Activated CD8-positive, alpha-beta memory T cell treated with anti-CD3 and anti-CD28 coated beads for 4 hours (primary cell): ENCODE measurements around the gene EPHB1.
"Not testable (repeated sequence)": the region's sequence is repeated elsewhere in the genome, so short reads cannot be mapped to it uniquely, and the experiment has no call there.

Experiments used
- DNase-seq, 2 donors: peaks; one replicate each; pipeline ENCODE4 v3.0.0-alpha.2; 2020; ENCODE audit warnings: low read depth in 2 of 2

Gene EPHB1

DNA sequence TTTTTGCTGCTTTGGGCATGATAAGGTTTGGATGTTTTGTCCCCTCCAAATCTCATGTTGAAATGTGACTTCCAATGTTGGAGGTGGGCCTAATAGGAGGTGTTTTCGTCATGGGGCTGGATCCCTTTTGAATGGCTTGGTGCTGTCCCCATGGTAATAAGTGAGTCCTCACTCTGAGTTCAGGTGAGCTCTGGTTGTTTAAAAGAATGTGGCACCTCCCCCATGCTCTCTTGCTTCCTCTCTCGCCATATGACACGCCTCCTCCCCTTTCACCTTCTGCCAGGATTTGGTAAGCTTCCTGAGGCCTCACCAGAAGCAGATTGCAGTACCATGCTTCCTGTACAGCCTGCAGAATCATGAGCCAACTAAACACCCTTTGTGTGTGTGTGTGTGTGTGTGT is 255.5 kb downstream of the EPHB1 start:
- no peak for DNase-seq

DNA sequence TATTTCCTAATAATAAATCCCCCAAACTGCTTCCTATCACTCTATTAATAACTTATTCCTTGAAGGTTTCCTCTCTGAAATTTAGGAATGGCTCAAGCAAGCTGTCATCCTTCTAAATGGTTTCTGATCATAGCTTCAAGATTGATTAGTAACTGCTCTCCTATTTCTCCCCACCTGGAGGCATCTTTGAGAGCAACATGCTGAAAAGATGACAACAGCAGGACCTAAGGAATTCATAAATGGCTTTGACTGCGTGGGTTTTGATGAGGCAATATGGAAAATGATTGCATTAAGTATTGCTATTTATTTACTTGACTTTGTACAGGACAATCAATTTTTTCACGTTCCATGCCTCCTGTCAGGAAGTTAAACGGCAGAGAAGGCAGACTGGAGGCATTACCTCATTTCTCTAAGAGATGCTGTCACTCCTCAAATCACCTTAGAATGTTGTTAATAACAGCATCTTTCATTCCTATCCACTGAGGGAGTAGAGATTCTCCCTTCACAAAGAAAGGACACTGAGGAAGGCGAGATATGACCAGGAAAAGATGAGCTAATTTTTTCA is 256.4 kb downstream of the EPHB1 start:
- DNase-seq: no peak

DNA sequence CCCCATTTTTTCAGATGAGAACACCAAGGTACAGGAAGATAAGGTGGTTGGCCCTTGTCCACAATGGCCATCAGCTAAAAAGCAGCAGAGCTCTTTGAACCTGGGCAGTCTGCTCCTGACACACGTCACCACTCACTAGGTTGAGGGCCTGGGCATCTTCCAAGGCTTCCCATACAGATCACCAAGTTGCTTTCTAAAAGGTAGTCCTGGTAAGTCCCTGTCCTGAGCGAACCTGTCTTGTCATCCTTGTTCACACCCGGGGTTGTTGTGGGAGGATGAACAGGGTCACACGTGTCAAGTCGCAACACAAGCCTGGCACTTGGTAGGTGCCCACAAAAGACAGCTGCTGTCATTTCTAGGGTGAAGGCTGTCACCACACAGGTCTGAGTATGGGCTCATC is 260.4 kb downstream of the EPHB1 start:
- DNase-seq: no peak

DNA sequence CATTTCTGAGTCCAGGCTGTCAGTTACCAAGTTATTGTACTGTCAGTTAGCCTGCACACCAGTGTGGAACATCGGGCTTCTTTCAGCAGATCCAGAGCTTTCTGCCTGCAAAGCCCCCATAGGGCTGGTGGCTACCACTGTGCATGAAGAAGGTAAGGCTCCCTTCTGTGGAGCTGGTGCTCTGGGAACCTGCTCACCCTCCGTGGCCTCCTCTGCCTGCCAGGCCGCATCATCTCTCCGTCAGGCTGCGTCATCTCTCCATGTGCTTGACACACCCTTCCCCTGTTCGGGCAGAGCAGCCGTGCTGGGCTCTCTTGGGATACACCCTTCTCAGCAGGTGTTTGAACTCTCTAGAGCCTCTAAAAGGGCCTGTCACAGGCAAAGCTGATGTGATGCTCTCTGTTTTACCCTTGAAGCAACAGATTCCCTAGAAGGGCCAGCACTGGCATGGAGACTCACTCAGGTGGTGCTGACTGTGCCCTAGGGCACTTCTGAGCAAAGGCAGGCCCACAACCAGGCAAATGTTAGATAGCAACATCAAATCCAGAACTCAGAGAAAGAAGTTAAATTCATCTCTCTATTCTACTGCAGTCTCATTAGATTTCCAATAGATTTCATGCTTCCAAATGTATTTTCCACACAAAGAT is 261.1 kb downstream of the EPHB1 start:
- no peak for DNase-seq

DNA sequence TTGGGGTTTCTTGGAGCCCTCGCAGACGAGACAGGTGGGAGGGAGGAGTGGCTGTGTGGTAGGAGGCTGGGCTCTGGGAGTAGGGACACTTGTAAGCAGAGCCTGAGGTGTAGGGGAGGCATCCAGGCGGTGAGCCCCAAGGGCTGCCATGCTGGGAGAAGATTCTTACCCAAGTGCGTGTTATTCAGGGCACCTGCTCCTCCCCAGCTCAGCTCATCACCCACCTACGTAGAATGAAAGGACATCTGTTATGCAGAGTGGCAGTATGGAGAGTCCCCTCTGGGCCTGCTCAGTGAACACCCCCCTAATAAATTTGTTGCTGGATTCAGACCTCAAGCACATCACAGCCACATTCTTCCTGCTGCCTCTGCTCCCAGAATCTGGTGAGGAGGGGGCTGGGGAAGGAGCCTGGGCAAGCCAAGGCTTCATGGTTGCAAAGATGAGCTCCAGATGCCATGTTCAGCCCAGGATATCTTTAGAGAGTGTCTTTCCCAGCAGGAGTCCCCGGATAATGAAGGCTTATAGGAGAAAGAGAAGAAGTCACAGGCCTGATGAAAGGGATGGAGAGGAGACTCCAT is 261.8 kb downstream of the EPHB1 start:
- DNase-seq: no peak

DNA sequence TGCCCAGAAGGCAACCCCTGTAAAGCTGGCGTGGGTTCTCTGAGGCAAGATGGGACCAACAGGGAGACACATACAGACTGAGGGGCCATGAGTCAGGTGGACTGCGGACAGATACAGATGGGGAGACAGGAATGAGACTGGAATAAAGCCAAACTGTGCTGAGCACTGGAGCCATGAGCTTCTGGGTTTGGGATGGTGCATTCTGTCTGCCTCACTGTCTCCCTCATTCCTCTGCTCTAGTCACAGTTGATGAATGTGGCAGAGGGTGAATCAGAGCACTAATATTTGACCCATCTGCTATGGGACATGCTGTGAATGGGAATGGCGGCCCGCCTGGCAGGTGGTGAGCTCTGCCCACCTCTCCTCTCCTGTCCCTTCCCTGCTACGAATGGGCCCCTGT is 262.9 kb downstream of the EPHB1 start:
- no peak for DNase-seq

DNA sequence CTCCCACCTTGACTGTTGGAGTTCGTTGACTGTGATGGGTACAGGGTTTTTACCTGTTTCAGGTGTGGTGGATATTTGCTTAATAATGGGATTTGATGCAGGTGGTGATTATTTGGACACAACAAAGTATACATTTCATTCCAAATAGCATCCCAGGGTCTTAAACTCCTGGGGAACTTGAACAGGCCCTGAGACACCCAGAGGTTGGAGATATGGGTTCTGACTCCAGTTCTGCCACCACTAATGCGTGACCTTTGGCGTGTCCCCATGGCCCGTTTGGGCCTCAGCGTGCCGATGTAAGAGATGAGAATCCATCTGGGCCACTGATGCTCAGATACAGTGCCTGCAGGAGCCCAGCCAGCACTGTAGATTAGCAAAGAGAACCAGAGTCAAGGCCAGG is 264.5 kb downstream of the EPHB1 start:
- DNase-seq: no peak

DNA sequence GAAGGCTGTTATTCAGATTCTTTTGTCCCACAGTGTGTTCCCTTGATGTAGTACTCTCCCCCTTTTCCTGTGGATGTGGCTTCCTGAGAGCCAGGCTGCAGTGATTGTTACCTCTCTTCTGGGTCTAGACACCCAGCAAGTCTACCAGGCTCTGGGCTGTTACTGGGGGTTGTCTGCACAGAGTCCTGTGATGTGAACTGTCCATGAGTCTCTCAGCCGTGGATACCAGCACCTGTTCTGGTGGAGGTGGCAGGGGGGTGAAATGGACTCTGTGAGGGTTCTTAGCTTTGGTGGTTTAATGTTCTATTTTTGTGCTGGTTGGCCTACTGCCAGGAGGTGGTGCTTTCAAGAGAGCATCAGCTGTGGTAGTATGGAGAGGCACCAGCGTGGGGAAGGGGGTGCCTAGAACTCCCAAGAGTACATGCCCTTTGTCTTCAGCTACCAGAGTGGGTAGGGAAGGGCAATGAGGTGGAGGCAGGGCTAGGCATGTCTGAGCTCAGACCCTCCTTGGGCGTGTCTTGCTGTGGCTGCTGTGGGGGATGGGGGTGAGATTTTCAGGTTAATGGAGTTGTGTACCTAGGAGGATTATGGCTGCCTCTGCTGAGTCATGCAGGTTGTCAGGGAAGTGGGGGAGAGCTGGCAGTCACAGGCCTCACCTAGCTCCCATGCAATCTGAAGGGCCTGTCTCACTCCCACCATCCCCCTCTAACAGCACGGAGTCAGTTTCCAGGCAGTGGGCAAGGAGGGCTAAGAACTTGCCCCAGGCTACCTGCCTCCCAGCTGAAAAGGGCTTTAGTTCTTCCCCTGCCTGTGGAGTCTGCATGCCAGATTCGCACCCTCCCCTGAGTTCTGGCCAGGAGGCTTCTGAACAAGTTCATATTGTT is 272.0 kb downstream of the EPHB1 start:
- not testable (repeated sequence) for DNase-seq

DNA sequence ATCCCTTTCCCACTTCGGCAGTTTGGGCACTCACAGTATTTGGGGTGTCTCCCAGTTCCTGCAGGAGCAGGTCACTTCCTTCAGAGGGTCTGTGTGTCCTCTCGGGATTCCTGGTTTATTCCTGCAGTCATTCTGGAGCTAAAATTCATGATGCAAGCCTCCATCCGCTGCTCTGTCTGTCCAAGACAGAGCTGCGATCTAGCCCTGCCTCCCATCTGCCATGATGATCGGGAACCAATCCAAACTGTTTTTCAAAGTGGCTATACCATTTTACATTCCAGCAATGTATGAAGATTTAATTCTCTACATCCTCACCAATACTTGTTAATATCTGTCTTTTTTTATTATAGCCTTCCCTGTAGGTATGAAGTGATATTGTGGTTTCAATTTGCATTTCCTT is 273.0 kb downstream of the EPHB1 start:
- no peak for DNase-seq

DNA sequence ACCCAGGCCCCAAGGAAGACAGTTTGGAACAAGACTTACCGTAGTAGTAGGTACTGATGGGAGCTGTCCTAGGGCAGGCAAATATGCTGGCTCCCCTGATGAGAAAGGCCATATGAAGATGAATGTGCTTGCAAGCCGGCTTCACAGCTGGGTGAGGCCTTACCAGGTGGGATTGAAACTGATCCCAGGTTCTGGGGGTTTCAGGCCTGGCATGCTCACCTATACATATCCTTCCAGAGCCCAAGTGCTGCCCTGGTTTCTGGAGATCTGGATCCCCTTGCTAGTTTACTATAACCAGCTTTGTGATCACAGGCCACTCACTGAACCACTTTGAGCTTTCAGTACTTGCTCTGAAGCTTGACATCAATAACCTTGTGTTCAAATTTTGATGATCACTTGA is 274.3 kb downstream of the EPHB1 start:
- DNase-seq: no peak

DNA sequence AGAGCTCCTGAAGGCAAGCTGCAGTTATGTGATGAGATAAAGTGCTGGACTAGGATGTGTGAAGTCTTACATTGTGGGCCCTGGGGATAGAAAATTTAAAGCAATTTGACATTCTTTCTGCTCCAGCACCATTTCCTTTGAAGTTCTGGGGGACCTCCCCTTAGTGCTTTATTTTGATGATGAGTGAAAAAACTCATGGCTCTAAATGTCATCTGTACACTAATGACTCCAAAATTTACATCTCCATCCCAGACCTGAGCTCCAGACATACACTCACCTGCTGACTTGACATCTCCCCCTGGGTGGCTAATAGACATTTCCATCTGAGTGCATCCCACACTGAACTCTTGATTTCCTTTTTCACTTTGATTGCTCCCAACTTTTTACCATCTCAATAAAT is 276.4 kb downstream of the EPHB1 start:
- DNase-seq: no peak

DNA sequence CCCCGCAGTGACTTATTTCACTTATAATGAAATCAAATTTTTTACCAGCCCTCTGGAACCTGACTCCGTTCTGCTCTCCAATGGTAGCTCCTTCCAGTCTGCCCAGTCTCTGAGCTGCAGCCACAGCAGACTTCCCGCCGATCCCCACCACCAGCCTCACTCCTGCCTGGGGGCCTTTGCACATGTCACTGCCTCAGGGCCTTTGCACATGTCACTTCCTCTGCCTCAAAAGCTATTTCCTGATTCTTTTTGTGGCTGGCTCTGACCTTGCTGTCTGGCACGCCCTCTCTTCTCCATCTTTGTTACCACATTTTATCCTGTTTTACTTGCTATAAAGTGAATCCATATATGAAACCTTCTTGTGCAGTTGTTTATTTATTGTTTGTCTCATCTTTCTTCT is 277.4 kb downstream of the EPHB1 start:
- DNase-seq: no peak

DNA sequence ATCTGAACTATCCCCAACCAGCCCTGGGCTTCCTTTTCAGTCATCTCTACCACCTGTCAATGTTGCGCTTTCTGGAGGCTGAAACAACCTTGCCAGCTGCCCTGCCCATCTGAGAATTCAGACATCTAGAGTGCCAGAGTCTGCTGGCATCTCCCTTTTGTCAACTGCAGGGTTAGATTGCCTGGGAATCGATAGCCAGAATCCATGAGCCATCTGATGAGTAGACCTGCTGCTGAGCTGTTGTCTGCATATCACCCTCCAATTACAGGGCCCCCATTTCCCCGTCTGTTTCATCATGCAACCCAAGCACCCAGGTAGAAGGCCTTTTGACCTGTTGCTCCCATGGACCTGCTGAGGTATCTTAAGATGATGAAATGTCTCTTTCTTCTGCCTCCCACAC is 280.1 kb downstream of the EPHB1 start:
- DNase-seq: no peak

DNA sequence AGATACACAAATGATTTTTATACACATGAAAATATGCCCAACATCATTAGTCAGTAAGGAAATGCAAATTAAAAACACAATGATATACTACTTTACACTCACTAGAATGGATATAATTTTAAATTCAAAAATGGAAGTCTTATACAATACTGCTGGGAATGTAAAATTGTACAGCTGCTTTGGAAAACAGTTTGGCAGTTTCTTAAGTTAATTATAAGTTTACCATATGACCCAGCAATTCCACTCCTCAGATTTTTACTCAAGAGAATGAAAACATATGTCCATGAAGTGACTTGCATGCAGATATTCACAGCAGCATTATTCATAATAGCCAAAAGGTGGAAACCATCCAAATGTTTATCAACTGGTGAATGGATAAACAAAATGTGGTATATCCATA is 281.3 kb downstream of the EPHB1 start:
- DNase-seq: no peak

DNA sequence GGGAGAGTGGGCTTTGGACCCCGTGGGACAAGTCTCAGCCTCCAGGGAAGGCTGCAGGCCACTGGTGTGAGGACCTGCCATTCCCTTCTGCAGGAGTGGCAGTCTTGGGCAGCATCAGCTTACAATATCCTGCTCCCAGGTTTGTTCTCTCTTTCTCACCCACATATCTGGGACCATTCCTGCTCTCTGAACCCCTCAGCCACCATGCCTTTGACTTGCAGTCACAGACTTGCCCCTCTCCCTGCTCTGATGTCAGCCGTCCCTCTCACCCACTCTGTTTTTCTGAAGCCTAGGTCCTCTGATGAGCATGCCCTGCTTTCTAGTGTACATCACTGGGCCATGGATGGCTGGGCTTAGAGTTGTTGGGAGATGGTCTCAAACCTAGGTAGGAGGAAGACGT is 282.1 kb downstream of the EPHB1 start:
- DNase-seq: no peak

DNA sequence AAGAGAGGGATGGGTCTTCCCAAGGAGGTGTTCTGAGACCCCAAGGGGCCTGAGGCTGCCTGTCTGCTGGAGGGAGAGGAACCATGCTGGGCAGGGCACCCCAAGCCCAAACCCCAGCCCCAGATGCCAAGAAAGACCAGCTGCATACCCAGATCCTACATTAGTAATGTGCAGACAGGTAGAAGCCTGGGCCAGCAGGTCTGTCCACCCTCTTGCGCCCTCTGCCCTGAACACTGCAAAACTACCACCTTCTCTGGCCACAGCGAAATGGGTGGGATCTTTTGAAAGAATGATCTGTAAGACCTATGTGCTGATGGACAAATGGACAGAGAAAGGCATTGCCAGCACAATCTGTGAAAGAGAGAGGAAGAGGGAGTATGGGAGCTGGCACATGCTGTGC is 283.2 kb downstream of the EPHB1 start:
- DNase-seq: no peak

DNA sequence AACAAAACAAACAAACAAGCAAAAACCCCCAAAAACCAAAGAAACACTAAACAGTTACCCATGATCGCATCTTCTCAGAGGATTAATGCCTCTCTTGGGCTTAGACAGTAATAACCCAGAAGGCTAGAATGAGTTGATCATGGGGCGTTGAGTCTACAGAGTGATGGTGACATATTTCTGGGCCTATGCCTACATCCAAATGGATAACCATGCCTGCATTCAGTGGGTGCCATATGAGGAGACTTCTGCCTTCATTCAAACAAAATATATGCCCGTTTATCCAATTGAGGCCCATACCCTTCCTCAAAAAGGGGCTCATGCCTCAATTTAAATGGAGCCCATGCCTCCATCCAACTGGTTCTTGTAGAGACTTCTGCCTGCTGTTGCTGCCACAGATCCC is 284.0 kb downstream of the EPHB1 start:
- no peak for DNase-seq

DNA sequence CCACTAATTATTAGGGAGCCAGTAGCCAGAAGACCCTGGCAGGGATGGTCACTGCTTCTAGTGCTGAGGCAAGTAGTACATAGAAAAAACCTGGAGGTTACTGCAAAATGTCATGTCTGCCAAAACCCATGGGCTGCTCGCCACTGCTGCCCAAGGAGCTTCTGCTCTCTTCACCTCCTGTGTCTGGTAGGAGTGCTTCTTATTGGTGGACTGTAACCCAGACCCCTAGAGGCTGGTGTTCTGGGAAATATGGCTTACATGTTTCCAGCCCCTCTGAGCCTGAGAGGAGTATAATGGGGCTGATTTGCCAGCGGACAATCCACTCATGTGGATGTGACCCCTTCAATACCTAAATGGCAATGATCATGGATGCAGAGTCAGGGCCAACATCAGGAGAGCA is 286.4 kb downstream of the EPHB1 start:
- DNase-seq: no peak

DNA sequence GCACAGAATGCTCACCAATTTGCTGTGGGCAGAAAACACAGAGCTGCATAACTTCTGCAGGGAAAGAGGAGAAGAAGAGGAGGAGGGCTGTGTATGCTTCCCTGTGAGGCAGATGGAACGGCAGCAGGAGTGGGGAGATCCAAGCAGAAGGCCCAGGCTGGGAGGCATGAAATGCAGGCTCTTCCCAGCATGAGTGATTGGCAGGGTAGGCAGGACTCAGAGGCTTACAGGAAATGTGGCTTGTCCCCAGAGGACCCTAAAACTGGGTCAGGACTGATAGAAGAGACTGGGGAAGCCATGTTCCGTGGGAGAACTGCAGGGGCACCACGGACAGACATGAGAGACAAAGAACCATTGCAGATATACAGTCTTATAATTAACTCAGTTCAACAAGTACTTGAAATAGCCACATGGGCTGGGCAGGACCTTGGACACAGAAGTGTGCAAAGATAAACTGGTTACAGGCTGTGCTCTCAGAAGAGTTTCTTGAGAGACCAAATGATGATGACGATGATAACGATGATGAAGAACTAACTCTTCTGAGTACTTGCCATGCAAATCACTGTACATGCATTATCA is 286.9 kb downstream of the EPHB1 start:
- DNase-seq: no peak

DNA sequence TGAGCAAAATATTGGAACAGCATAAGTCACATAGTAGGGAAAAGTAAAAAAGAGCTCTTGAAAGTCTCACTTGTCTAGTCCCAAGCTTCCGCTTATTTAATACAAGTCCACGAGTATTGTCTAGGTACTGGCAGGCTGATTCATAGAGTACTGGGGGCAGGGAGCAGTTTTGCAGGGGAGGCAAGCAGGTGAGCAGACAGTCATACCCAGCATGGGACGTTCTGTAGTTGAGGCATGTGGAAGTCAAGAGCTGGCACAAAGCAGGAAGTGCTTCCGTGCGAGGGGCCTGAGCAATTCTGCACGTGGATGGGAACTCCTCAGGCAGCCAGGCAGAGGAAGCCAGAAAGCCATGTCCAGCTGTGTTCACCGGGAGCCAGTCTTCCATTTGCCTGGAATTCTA is 287.6 kb downstream of the EPHB1 start:
- DNase-seq: no peak

DNA sequence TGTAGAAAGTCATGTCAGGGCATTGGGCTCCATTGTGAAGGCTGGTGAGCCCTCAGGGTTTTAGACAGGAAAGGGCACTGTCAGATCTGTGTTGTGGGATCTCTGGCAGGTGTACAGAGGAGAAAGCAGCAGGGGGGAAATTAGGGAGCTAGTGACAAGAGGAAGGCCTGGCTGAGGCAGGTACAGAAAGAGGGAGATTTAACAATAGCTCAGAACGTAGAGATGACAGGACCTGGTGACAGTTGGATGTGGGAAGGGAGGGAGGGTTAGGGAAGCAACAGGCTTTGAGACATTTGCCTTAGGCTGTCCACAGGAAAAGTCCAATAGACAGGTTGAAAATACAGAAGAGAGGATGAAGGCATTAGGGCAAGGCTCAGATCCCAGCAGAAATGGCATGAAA is 288.1 kb downstream of the EPHB1 start:
- no peak for DNase-seq

DNA sequence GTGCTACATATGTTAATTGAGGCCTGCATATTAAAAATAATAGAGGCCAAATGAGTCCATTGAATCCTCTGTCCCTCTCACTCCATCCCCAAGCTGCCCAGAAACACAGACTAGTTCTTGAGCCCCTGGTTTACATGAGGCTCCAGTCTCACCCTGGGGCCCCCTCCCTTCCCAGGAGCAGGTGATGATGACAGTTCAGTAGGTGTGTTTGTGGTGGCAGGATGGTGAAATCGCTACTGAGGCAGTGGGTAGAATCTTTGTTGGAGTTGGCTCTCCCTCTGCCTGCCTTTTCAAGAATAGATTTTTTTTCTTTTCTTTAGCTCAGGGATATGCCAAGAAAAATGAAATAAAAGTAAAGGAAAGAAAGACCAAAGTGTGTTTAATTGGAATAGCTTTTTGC is 288.7 kb downstream of the EPHB1 start:
- no peak for DNase-seq

DNA sequence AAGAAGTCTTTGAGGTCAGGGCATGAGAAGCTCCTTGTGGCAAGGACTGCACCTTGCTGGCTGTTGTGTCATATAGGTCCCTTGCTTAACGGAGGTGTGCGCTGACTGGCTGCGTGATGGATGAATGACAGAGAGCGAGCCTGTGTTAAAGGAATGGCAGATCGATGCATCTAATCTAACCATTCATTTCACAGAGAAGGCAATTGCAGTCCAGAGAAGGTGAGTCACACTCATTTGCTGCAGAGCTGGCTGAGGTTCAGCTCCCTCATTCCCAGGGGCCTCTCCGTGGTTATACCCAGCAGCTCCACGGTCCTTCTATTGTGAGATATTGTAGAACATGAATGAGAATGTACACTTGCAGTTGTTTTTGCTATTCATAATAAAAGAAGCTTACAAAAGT is 289.3 kb downstream of the EPHB1 start:
- DNase-seq: no peak
